SK-N-SH treated with all-trans-retinoic acid at 6 μM for 48 hours (cell line): ENCODE data around the gene CYLD.

Experiments
- ESRRG ChIP-seq: fragments of 250-450 bp; sonication (Bioruptor Pico); IDR thresholded peaks from 2 replicates; pipeline ENCODE4 v1.6.1; 2021; ENCODE audit warnings: mild to moderate bottlenecking
- GLIS3 ChIP-seq: fragments of 250-450 bp; sonication (Bioruptor Pico); IDR thresholded peaks from 2 replicates; pipeline ENCODE4 v1.5.0; 2020; ENCODE audit warnings: mild to moderate bottlenecking, moderate library complexity
- PATZ1 ChIP-seq: fragments of 250-450 bp; sonication (Bioruptor Pico); IDR thresholded peaks from 2 replicates; pipeline ENCODE4 v1.8.0; 2020; ENCODE audit warnings: mild to moderate bottlenecking, moderate library complexity, borderline replicate concordance

- TF ChIP-seq ESRRG (CRISPR knock-in tag) (no peak), PATZ1 (CRISPR knock-in tag) (no peak), GLIS3 (CRISPR knock-in tag) (no peak)
These were observed 10.5 kb upstream of the CYLD start for GRCh38 chr16:50731130-50731988.
